WERI-Rb-1 (cell line): ENCODE results near the gene SLC35B1.

ENCODE experiments used
- DNase-seq: peaks from one replicate; pipeline ENCODE4 v3.0.0-alpha.2; 2020
- H3K27ac ChIP-seq: fragments of 250-450 bp; sonication (Bioruptor Pico); 2 replicates; pipeline ENCODE4 v1.5.1; 2020; ENCODE audit warnings: mild to moderate bottlenecking, moderate library complexity
- H3K27me3 ChIP-seq: fragments of 250-450 bp; sonication (Bioruptor Pico); 2 replicates; pipeline ENCODE4 v1.5.1; 2021; ENCODE audit warnings: mild to moderate bottlenecking, low read depth, moderate library complexity; ENCODE audit not compliant: insufficient read depth, severe bottlenecking
- H3K36me3 ChIP-seq: fragments of 250-450 bp; sonication (Bioruptor Pico); 2 replicates; pipeline ENCODE4 v1.5.1; 2020; ENCODE audit warnings: mild to moderate bottlenecking, moderate library complexity
- H3K4me3 ChIP-seq: 2 replicates; pipeline ENCODE4 v1.5.1; 2011; ENCODE audit warnings: low read depth, mild to moderate bottlenecking, control low read depth, low read length
- H3K9me3 ChIP-seq: fragments of 250-450 bp; sonication (Bioruptor Pico); 2 replicates; pipeline ENCODE4 v1.5.1; 2021; ENCODE audit warnings: mild to moderate bottlenecking, moderate library complexity; ENCODE audit not compliant: severe bottlenecking
- CTCF ChIP-seq: IDR thresholded peaks from 2 replicates; pipeline ENCODE4 v1.5.1; 2011; ENCODE audit warnings: low read depth, mild to moderate bottlenecking, control low read depth, inconsistent platforms, low read length

SLC35B1 gene

GRCh38 chr17:49692751-49693150 is 15.0 kb downstream of the SLC35B1 start:
- no peak for DNase-seq
- Histone ChIP-seq H3K27ac (no peak overlapping the region), H3K9me3 (no peaks in the 10 kb centered on the region), H3K36me3 (no peaks in the 10 kb centered on the region), H3K27me3 (no peaks in the 10 kb centered on the region), H3K4me3 (no peak overlapping the region)
- no peak for TF ChIP-seq CTCF

- H3K9me3 ChIP-seq = no peaks in the 10 kb centered on the region
- no peak for TF ChIP-seq CTCF
- DNase-seq = no peak
- H3K27ac ChIP-seq = no peak overlapping the region
- no peaks in the 10 kb centered on the region for H3K27me3 ChIP-seq
- H3K36me3 ChIP-seq = no peaks in the 10 kb centered on the region
- H3K4me3 ChIP-seq = no peak overlapping the region
Measured at GRCh38 chr17:49691677-49692191, 16.0 kb downstream of the SLC35B1 start.

GRCh38 chr17:49691086-49691676 is 16.6 kb downstream of the SLC35B1 start:
- Histone ChIP-seq H3K4me3 (no peak overlapping the region), H3K27me3 (no peaks in the 10 kb centered on the region), H3K36me3 (no peaks in the 10 kb centered on the region), H3K9me3 (no peaks in the 10 kb centered on the region), H3K27ac (no peak overlapping the region)
- TF ChIP-seq CTCF = no peak
- no peak for DNase-seq

- Histone ChIP-seq H3K9me3 (no peaks in the 10 kb centered on the region), H3K27me3 (no peaks in the 10 kb centered on the region), H3K27ac (0 out of 2 replicates have a peak overlapping the region, but pooled peaks have one; percentile 12), H3K4me3 (no peak overlapping the region), H3K36me3 (no peaks in the 10 kb centered on the region)
- TF ChIP-seq CTCF = no peak
- peak; percentile 69 for DNase-seq
Measured at GRCh38 chr17:49690256-49690655, 17.5 kb downstream of the SLC35B1 start.

GRCh38 chr17:49688848-49689247 is 18.9 kb downstream of the SLC35B1 start:
- Histone ChIP-seq H3K36me3 (no peaks in the 10 kb centered on the region), H3K27ac (no peak overlapping the region), H3K27me3 (no peaks in the 10 kb centered on the region), H3K4me3 (no peak overlapping the region), H3K9me3 (no peaks in the 10 kb centered on the region)
- no peak for TF ChIP-seq CTCF
- DNase-seq = no peak
